H1 (cell line): ENCODE results near the gene ZNF582. TPM values are rescaled to one million over a fixed set of nuclear protein-coding genes. Genes with fewer than 3 reads are reported as not detected.

ENCODE experiments used
- polyA plus RNA-seq, 7 experiments: library from polyadenylated mRNA; depleted of rRNA in 3 of 7; stranded (reverse) in 5 of 7; unstranded in 2 of 7; fragments of >200 nt in 5 of 7; fragments of 200-250 nt in 2 of 7; gene quantifications; 1 replicate in 5 of 7; 2 replicates in 1 of 7; 4 replicates in 1 of 7; pipeline versions ENCODE4 v1.2.1 to v1.2.3, GENCODE V29; 2011 to 2013; ENCODE audit warnings: missing spikeins in 2 of 7, mixed read lengths in 2 of 7
- total RNA-seq: library from RNA; stranded (reverse); fragmentation: NEBNext Ultra II Directional; extraction: Animal tissue kit (Norgen Biotek cat#: 25700); gene quantifications from 2 replicates; pipeline ENCODE4 v1.2.1, GENCODE V29; 2021

Gene ZNF582
- total and polyA plus RNA-seq, 2 of the 8 experiments (the other 6 are each of a cell fraction or from before 2014, with no cell fraction given) = 3.8 to 5.8 TPM

Other genes with a start within 250 kb of the ZNF582 start
- not detected in 2 replicates for gene GALP, start 217.5 kb downstream of the ZNF582 start, total RNA-seq
- gene GALP, start 217.5 kb downstream of the ZNF582 start, polyA plus RNA-seq (2011; rRNA removed) = 0.14 and 0.19 TPM in 2 replicates
- not detected in 2 replicates for gene ZSCAN5B, start 195.8 kb downstream of the ZNF582 start, total RNA-seq
- 0.03 TPM in 1 of 2 replicates, not detected in the other for gene ZSCAN5B, start 195.8 kb downstream of the ZNF582 start, polyA plus RNA-seq (2011; rRNA removed)
- not detected in 2 replicates for gene ZSCAN5C, start 191.3 kb downstream of the ZNF582 start, total RNA-seq
- gene ZSCAN5C, start 191.3 kb downstream of the ZNF582 start, polyA plus RNA-seq (2011; rRNA removed) = not detected in 2 replicates
- gene EDDM13, start 120.8 kb downstream of the ZNF582 start, total RNA-seq = not detected in 2 replicates
- gene EDDM13, start 120.8 kb downstream of the ZNF582 start, polyA plus RNA-seq (2011; rRNA removed) = not detected in 2 replicates
- 11.0 and 15.0 TPM in 2 replicates for gene ZSCAN5A, start 78.7 kb downstream of the ZNF582 start, total RNA-seq
- 8.6 and 12.4 TPM in 2 replicates for gene ZSCAN5A, start 78.7 kb downstream of the ZNF582 start, polyA plus RNA-seq (2011; rRNA removed)
- gene ZNF583, start 10.8 kb upstream of the ZNF582 start, total RNA-seq = 2.6 and 2.8 TPM in 2 replicates
- gene ZNF583, start 10.8 kb upstream of the ZNF582 start, polyA plus RNA-seq (2011; rRNA removed) = 0.24 and 0.48 TPM in 2 replicates
- gene ZNF667, start 83.8 kb upstream of the ZNF582 start, total RNA-seq = 9.3 and 10.7 TPM in 2 replicates
- 3.1 and 4.4 TPM in 2 replicates for gene ZNF667, start 83.8 kb upstream of the ZNF582 start, polyA plus RNA-seq (2011; rRNA removed)
- gene ZNF471, start 114.3 kb upstream of the ZNF582 start, total RNA-seq = 0.42 and 0.74 TPM in 2 replicates
- gene ZNF471, start 114.3 kb upstream of the ZNF582 start, polyA plus RNA-seq (2011; rRNA removed) = 0.46 and 0.73 TPM in 2 replicates
- 4.5 and 5.2 TPM in 2 replicates for gene ZFP28, start 145.4 kb upstream of the ZNF582 start, total RNA-seq
- gene ZFP28, start 145.4 kb upstream of the ZNF582 start, polyA plus RNA-seq (2011; rRNA removed) = 1.3 and 1.6 TPM in 2 replicates
- 6.8 and 8.8 TPM in 2 replicates for gene ZNF470, start 173.9 kb upstream of the ZNF582 start, total RNA-seq
- gene ZNF470, start 173.9 kb upstream of the ZNF582 start, polyA plus RNA-seq (2011; rRNA removed) = 1.9 and 2.0 TPM in 2 replicates
- gene ZNF71, start 201.8 kb upstream of the ZNF582 start, total RNA-seq = 8.1 and 8.2 TPM in 2 replicates
- gene ZNF71, start 201.8 kb upstream of the ZNF582 start, polyA plus RNA-seq (2011; rRNA removed) = 12.4 and 13.4 TPM in 2 replicates
- not detected in 2 replicates for gene SMIM17, start 249.6 kb upstream of the ZNF582 start, total RNA-seq
- gene SMIM17, start 249.6 kb upstream of the ZNF582 start, polyA plus RNA-seq (2011; rRNA removed) = 0.06 TPM in 1 of 2 replicates, not detected in the other